WTC11 (cell line): ENCODE measurements around the gene RHOBTB3.

ENCODE experiments used
- JUN ChIP-seq: sonication (generic); formaldehyde crosslinking; IDR thresholded peaks from 2 replicates; pipeline ENCODE4 v1.8.0; 2023; ENCODE audit warnings: mild to moderate bottlenecking, missing genetic modification reagents
- KAT7 ChIP-seq: sonication (generic); formaldehyde crosslinking; IDR thresholded peaks from 2 replicates; pipeline ENCODE4 v1.8.1; 2023; ENCODE audit warnings: missing genetic modification reagents, mild to moderate bottlenecking, borderline replicate concordance
- MYBL2 ChIP-seq: sonication (generic); formaldehyde crosslinking; IDR thresholded peaks from 2 replicates; pipeline ENCODE4 v1.8.1; 2023; ENCODE audit warnings: mild to moderate bottlenecking, moderate library complexity, missing genetic modification reagents
- OVOL2 ChIP-seq: fragments of 250-450 bp; sonication (Bioruptor Pico); IDR thresholded peaks from 2 replicates; pipeline ENCODE4 v1.9.0; 2021; ENCODE audit warnings: mild to moderate bottlenecking, borderline replicate concordance
- SP1 ChIP-seq: sonication (generic); formaldehyde crosslinking; conservative IDR thresholded peaks from 2 replicates; pipeline ENCODE4 v1.8.1; 2022; ENCODE audit warnings: missing genetic modification reagents
- ZNF232 ChIP-seq: sonication (generic); formaldehyde crosslinking; IDR thresholded peaks from 2 replicates; pipeline ENCODE4 v1.8.0; 2022; ENCODE audit warnings: mild to moderate bottlenecking, missing genetic modification reagents
- TF ChIP-seq, protein P1 (sequence below): sonication (generic); formaldehyde crosslinking; IDR thresholded peaks from 2 replicates; pipeline ENCODE4 v1.8.1; 2023; ENCODE audit warnings: mild to moderate bottlenecking, missing genetic modification reagents, moderate library complexity
- TF ChIP-seq, protein P2 (sequence below): fragments of 200-600 bp; IDR thresholded peaks from 2 replicates; pipeline ENCODE4 v1.8.0; 2022; ENCODE audit warnings: antibody characterized with exemption
- TF ChIP-seq, protein P3 (sequence below): sonication (generic); formaldehyde crosslinking; IDR thresholded peaks from 2 replicates; pipeline ENCODE4 v1.8.1; 2023; ENCODE audit warnings: mild to moderate bottlenecking, missing genetic modification reagents, moderate library complexity
- TF ChIP-seq, protein P4 (sequence below): sonication (generic); formaldehyde crosslinking; IDR thresholded peaks from 2 replicates; pipeline ENCODE4 v1.8.0; 2022; ENCODE audit warnings: mild to moderate bottlenecking, missing genetic modification reagents
- TF ChIP-seq, protein P5 (sequence below): fragments of 250-450 bp; sonication (Bioruptor Pico); IDR thresholded peaks from 2 replicates; pipeline ENCODE4 v1.9.0; 2021; ENCODE audit warnings: mild to moderate bottlenecking, borderline replicate concordance

DNA sequence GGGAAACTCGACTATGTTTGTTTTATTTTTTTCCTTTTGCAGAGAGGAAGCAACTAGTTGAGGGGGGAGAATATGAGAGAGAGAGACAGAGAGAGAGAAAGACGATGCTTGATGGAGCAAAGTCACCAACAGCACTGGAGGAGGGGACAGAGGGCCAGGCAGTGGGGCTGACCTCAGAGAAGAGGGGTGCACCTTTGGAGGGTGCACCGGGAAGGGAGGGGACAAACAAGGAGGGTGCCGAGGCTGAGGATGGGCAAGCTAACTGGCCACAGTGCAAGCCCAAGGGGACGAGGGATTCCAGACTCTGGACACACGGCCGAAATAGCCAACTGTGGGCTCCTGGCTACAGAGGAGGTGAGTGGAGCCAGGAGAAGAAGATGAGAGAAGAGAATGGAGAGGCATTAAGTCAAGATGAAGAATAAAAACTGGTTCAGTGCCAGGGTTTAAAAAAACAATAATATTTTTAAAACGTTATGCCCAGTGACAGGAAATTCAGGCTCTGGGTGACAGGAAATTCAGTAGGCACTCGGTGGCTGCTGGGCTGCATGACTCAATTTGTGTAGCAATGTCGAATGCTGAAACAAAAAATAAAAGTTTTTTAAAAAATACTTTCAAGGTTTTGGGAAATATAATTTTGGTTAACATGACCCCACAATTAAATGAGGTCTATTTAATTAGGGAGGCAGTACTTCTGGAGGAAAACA is 104.7 kb downstream of the RHOBTB3 start:
- TF ChIP-seq, protein P1, sequence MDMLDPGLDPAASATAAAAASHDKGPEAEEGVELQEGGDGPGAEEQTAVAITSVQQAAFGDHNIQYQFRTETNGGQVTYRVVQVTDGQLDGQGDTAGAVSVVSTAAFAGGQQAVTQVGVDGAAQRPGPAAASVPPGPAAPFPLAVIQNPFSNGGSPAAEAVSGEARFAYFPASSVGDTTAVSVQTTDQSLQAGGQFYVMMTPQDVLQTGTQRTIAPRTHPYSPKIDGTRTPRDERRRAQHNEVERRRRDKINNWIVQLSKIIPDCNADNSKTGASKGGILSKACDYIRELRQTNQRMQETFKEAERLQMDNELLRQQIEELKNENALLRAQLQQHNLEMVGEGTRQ (CRISPR knock-in tag) = no peak
- TF ChIP-seq JUN (CRISPR knock-in tag) = no peak
- TF ChIP-seq, protein P2, sequence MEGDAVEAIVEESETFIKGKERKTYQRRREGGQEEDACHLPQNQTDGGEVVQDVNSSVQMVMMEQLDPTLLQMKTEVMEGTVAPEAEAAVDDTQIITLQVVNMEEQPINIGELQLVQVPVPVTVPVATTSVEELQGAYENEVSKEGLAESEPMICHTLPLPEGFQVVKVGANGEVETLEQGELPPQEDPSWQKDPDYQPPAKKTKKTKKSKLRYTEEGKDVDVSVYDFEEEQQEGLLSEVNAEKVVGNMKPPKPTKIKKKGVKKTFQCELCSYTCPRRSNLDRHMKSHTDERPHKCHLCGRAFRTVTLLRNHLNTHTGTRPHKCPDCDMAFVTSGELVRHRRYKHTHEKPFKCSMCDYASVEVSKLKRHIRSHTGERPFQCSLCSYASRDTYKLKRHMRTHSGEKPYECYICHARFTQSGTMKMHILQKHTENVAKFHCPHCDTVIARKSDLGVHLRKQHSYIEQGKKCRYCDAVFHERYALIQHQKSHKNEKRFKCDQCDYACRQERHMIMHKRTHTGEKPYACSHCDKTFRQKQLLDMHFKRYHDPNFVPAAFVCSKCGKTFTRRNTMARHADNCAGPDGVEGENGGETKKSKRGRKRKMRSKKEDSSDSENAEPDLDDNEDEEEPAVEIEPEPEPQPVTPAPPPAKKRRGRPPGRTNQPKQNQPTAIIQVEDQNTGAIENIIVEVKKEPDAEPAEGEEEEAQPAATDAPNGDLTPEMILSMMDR = no peak
- no peak for TF ChIP-seq OVOL2 (CRISPR knock-in tag)
- TF ChIP-seq, protein P3, sequence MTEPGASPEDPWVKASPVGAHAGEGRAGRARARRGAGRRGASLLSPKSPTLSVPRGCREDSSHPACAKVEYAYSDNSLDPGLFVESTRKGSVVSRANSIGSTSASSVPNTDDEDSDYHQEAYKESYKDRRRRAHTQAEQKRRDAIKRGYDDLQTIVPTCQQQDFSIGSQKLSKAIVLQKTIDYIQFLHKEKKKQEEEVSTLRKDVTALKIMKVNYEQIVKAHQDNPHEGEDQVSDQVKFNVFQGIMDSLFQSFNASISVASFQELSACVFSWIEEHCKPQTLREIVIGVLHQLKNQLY = no peak
- TF ChIP-seq, protein P4, sequence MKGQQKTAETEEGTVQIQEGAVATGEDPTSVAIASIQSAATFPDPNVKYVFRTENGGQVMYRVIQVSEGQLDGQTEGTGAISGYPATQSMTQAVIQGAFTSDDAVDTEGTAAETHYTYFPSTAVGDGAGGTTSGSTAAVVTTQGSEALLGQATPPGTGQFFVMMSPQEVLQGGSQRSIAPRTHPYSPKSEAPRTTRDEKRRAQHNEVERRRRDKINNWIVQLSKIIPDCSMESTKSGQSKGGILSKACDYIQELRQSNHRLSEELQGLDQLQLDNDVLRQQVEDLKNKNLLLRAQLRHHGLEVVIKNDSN (CRISPR knock-in tag) = no peak
- TF ChIP-seq, protein P5, sequence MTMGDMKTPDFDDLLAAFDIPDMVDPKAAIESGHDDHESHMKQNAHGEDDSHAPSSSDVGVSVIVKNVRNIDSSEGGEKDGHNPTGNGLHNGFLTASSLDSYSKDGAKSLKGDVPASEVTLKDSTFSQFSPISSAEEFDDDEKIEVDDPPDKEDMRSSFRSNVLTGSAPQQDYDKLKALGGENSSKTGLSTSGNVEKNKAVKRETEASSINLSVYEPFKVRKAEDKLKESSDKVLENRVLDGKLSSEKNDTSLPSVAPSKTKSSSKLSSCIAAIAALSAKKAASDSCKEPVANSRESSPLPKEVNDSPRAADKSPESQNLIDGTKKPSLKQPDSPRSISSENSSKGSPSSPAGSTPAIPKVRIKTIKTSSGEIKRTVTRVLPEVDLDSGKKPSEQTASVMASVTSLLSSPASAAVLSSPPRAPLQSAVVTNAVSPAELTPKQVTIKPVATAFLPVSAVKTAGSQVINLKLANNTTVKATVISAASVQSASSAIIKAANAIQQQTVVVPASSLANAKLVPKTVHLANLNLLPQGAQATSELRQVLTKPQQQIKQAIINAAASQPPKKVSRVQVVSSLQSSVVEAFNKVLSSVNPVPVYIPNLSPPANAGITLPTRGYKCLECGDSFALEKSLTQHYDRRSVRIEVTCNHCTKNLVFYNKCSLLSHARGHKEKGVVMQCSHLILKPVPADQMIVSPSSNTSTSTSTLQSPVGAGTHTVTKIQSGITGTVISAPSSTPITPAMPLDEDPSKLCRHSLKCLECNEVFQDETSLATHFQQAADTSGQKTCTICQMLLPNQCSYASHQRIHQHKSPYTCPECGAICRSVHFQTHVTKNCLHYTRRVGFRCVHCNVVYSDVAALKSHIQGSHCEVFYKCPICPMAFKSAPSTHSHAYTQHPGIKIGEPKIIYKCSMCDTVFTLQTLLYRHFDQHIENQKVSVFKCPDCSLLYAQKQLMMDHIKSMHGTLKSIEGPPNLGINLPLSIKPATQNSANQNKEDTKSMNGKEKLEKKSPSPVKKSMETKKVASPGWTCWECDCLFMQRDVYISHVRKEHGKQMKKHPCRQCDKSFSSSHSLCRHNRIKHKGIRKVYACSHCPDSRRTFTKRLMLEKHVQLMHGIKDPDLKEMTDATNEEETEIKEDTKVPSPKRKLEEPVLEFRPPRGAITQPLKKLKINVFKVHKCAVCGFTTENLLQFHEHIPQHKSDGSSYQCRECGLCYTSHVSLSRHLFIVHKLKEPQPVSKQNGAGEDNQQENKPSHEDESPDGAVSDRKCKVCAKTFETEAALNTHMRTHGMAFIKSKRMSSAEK (CRISPR knock-in tag) = no peak
- TF ChIP-seq KAT7 (CRISPR knock-in tag) = no peak
- TF ChIP-seq ZNF232 (CRISPR knock-in tag) = no peak
- no peak for TF ChIP-seq MYBL2
- TF ChIP-seq SP1 (CRISPR knock-in tag) = no peak
